8988T (cell line): ENCODE results near the gene FAM168A.

ENCODE experiments used
- DNase-seq: peaks from one replicate; pipeline ENCODE4 v3.0.0; 2011

The FAM168A gene

DNA sequence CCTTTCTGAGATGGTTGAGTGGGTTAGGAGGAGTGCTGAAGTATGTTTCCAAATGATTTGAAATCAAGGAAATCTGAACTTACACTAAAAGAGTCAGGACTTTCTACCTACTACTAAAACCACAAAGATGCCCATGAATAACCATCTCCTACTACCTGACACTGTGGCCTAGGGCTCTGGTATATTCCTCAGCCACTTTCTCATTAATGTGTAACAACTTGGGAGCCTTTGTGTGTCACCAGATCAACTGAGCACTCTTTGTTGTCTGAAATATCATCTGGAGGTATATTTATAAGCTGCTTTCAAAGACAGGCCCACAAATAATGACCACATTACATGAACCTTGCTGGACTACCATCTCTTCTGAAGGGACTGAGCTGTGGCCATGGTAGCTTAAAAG, 177.8 kb downstream of the FAM168A start:
- no peak for DNase-seq

DNA sequence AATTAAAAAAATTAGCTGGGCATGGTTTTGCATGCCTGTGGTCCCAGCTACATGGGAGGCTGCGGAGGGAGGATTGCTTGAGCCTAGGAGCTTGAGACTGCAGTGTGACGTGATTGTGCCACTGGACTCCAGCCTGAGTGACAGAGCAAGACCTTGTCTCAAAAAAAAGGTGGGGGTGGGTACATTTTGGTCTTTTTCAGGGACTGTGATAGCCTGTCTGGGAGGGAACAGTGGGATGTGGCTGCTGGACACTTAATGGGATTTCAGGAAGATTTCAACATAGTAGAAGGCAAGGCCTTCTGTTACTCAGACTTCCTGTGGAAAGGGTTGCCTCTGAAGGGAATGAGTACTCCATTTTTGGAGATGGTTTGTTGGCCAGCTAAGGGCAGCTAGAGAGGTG, 181.1 kb downstream of the FAM168A start:
- DNase-seq: no peak

- no peak for DNase-seq
Measured at GRCh38 chr11:73415854-73416615, 181.9 kb downstream of the FAM168A start.

- no peak for DNase-seq
Measured at GRCh38 chr11:73414977-73415651, 182.8 kb downstream of the FAM168A start.

DNA sequence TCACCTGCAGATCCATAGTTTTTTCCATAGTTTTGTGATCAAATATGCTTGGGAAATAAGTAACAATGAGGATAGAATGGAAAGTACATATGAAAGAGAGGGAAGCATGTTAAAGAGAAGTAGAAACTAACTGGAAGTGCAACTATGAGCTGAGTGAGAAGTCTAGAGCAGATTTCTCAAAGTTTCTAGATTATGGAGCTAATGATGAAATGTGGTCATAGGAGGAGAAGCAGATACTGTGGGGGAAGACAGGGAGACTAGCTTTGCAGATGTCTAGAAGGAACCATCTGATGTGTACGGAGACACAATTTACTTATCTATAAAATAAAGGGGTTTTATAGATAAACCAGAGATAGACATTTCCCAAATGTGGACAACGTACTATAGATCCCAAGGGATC, 184.7 kb downstream of the FAM168A start:
- no peak for DNase-seq

GRCh38 chr11:73412308-73412707, 185.6 kb downstream of the FAM168A start:
- no peak for DNase-seq

DNA sequence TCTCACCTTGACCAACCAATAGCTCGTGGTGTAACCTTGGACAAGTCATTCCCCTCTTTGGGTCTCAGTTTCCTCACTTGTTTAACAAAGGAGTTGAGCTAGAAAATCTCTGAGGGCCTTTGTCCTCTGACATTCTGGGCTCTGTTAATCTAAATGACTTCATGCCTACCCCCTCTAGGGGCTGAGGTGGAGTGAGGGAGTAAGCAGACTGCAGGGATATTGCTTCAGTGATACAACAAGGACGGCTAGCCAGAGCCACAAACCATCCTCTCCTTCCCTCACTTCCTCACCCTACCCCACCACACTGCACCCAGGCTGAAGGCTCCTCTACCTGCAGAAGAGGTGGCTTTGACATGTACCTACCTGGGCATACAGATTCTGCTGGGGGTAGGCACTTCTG, 186.9 kb downstream of the FAM168A start:
- no peak for DNase-seq

DNA sequence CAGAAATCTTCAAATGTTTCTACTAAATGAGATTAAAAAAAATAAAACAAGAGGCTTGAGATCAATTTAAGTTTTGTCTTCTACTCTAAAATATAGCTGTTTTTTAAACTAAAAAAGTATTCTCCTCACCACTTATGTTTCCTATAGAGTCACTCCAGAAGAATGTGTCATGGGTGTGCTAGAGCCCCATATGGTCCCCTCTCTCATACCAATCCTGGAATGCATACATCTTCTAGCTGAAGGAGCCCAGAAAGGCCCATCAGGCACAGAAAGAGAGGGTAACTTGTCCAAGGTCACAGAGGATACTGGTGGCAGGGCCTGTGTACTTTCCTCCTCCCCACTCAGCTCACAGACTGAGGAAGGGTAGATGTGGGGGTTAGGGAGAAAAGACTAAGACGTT, 187.3 kb downstream of the FAM168A start:
- no peak for DNase-seq

- DNase-seq: no peak
Measured at GRCh38 chr11:73409431-73409830, 188.5 kb downstream of the FAM168A start.

GRCh38 chr11:73406619-73407018, 191.3 kb downstream of the FAM168A start:
- DNase-seq: no peak

DNA sequence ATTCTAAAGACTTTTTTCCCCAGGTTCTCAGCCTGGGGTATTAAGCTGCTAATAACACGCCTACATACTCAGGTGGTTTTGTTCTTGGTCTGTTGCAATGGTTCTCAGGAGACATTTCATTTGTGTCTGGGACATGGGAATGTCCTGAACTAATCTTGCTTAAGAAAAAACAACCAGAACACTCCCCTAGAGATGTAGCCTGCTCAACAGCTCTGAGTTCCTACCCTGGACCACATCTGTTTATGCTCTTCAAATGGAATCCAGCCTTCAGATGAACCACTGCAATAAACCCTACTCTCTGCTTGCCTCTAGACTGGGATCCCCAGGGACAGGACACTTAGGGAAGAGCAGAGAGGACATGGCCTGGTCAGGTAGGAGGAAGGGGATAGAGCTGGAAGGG, 191.8 kb downstream of the FAM168A start:
- DNase-seq: no peak

DNA sequence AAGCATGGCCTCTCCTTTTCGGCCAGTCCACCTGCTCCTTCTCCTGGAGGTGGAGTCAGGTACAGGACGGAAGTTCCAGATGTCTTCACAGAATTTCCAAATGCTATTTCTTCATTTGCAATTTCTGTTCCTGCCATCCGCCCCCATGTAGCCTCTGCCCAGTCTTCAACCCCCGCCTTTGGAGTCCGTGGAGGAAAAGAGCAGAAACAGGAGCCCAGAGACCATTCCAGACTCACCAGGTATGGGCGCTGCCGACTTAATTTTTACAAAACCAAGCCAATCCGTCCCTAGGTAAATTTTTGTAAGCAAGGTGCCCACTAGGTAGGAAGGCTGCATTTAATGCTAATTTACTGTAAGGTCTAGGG, 192.8 kb downstream of the FAM168A start:
- DNase-seq: no peak

- DNase-seq: no peak
Measured at GRCh38 chr11:73404506-73405145, 193.3 kb downstream of the FAM168A start.

GRCh38 chr11:73404048-73404447, 193.9 kb downstream of the FAM168A start:
- no peak for DNase-seq

- no peak for DNase-seq
Measured at GRCh38 chr11:73403541-73403940, 194.4 kb downstream of the FAM168A start.

DNA sequence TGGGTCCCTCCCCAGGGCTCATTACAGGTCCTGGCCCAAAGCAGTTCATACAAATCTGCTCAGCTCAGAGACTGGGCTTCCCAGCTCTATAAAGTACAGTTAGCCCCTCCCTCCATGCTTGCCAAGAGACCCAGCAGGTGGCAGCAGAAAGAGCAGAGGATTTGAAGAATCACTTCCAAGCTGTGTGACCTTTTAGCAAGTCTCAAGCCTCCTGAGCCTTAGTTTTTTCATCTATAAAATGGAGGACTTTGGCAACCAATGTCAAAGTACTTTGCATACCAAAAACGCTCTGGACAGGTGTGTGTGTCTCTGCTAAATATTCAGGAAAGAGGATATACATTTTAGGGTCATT, 195.1 kb downstream of the FAM168A start:
- DNase-seq: no peak

DNA sequence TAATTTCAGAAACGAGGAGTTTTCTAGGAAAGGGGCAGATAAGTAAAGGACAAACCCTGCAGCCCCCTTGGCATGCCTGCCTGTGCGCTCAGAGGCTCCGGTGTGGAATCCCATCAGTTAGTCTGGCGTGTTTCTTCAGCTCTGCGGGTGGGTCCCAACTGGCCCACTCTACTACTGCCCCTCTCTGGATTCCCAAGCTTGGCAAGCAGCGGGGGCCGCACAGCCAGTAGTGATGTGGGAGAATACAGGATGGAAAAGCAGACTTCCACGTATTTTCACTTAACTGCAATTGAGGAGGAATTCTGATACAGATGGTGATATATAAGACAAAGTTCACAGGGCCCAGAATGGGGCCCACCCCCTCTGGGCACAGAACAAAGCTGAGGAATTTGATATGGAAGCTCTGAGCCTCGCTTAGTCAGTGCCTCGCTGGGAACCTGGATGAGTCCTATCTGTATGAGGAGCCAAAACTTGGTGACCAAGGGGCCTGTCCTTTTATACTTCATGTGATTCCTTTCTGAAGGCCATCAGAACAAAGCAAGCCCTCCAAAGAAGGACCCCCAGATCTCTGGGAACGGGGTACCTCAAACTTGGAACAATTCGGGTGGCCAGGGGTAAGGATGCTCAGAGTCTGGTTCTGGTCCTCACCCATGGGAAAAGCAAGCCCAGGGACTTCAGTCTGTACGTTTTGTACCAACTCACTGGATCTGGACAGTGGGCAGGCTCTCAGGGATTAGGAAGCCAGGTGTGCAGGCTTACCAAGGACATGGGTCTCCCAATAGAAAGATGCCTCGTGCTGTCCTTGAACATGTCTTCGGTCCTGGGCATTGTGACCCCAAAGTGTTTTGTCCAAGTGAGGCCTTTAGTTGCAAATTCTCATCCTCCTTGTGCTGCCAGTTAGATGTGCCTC, 195.7 kb downstream of the FAM168A start:
- no peak for DNase-seq

DNA sequence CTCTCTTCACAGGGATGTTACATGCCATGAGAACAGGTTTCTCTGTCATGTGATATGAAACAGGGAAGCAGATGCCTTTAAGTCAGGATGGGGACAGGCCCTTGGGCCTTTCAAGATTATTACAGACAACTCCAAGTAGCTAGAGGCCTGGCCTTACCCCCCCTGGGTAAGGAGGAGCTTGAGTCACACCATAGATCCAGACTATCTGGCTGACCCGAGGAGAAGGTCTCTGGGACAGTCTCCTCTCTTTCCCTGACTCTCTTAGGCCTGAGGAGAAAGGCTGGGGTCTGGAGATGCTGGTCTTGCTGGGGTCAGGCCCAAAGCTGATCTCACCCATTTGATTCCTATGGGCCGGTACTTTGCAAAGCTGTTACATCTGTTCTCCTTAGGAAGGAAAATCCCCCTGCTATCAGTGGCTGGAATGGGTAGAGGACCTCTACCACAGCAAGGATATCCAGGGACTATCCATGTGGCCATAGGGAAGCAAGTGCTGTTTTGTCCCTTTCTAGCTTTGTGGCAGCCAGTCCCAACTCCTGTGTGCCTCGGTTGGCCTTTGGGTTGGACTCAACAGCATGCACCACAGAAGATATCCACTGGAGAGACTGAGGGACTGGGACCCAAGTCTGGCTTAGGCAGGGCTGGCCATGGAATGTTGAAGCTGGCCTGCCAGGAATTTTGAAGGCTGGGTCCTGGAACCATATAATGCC, 196.5 kb downstream of the FAM168A start:
- DNase-seq: no peak

DNA sequence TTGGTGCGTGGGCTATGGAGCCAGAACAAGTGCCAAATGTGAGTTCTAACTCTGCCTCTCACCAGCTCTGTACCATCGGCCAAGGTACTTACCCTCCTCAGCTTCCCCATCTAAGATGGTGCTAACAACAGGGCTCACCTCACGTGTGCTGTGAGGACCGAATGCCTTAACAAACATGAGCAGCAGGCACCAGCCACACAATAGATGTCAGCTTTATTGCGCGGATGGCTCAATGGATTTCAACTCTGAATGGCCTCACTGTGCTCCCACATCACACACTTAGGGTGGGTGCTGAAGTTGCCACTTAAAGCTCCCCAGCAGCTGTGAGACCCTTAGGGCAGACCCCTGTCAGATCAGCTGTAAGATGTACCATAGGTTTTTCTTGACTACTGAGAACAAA, 197.6 kb downstream of the FAM168A start:
- DNase-seq: no peak

- no peak for DNase-seq
Measured at GRCh38 chr11:73399636-73400035, 198.3 kb downstream of the FAM168A start.

DNA sequence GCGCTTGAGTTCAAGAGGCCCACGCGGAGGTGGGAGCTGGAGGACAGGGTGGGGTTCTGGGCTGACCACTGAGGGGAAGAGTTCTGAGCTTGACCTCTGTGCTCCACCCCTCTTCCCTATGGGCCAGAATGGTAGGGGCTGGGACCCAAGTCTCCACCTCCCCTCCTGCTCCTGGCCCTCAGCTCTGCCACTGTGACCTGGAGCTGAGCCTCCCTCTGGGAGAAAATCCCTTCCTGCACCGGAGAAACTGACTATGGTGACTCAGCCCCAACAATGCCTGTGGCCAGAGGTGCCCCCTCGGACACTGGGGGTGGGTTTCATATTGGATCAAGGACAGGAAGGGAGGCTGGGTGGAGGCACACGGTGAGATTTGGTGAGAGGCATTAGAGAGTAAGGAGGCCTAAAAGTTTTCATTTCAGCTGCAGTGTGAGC, 198.7 kb downstream of the FAM168A start:
- DNase-seq: no peak

DNA sequence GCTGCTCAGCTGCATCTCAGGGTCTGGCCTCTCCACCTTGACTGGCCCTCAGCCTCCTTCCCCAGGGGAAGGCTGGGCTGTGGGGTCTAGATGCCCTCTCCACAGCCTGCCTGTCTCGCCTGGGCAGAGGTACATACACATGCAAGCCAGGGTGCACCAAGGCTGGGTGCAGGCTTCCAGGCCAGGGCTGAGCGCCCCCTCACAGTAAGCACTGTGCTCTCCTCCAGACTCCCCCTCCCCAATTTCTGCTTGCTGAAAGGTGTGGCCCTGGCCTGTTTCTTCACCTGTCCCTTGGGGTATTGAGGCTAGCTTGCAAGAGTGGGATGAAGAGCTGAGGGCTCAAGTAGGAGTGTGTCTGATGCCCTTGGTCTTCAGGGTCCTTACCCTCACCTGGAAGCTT, 199.2 kb downstream of the FAM168A start:
- DNase-seq: no peak

- DNase-seq: peak; percentile 40
Measured at GRCh38 chr11:73398132-73398526, 199.8 kb downstream of the FAM168A start.
